HepG2 (cell line): ENCODE data around the gene TPP2. TPM values are rescaled to one million over a fixed set of nuclear protein-coding genes. Genes with fewer than 3 reads are reported as not detected.

Experiments used
- E2F1 ChIP-seq: sonication (generic); formaldehyde crosslinking; IDR thresholded peaks from 2 replicates; pipeline ENCODE4 v1.5.0; 2020; ENCODE audit warnings: missing genetic modification reagents
- KIAA2018 ChIP-seq: sonication (generic); formaldehyde crosslinking; IDR thresholded peaks from 2 replicates; pipeline ENCODE4 v1.5.0; 2020; ENCODE audit warnings: mild to moderate bottlenecking, missing genetic modification reagents, borderline replicate concordance
- REXO4 ChIP-seq: sonication (generic); formaldehyde crosslinking; IDR thresholded peaks from 2 replicates; pipeline ENCODE4 v1.8.0; 2022; ENCODE audit warnings: missing genetic modification reagents, mild to moderate bottlenecking, borderline replicate concordance
- SKI ChIP-seq: fragments of 450-650 bp; IDR thresholded peaks from one replicate; pipeline ENCODE4 v1.6.1; 2018; ENCODE audit warnings: mild to moderate bottlenecking; ENCODE audit not compliant: partially characterized antibody
- SNAPC2 ChIP-seq: sonication (generic); formaldehyde crosslinking; IDR thresholded peaks from 2 replicates; pipeline ENCODE4 v1.8.1; 2022; ENCODE audit warnings: mild to moderate bottlenecking, missing genetic modification reagents
- SNRNP70 ChIP-seq: fragments of 200-400 bp; formaldehyde crosslinking; IDR thresholded peaks from 2 replicates; pipeline ENCODE4 v1.6.1; 2017; ENCODE audit warnings: mild to moderate bottlenecking, low read depth, low read length, moderate library complexity
- SP1 ChIP-seq, 2 experiments: fragments of 450-650 bp in 1 of 2; sonication (generic) in 1 of 2; formaldehyde crosslinking in 1 of 2; IDR thresholded peaks; 2 replicates each; pipeline versions ENCODE4 v1.4.0 to v1.6.1; 2016 to 2020; ENCODE audit warnings: missing genetic modification reagents in 1 of 2
- TFAP4 ChIP-seq: sonication (generic); IDR thresholded peaks from 2 replicates; pipeline ENCODE4 v1.6.1; 2016; ENCODE audit warnings: low read depth, borderline replicate concordance
- THAP11 ChIP-seq: IDR thresholded peaks from 2 replicates; pipeline ENCODE4 v1.6.1; 2016; ENCODE audit warnings: missing biosample characterization, missing genetic modification reagents
- ZBTB25 ChIP-seq: IDR thresholded peaks from 2 replicates; pipeline ENCODE4 v1.6.1; 2018; ENCODE audit warnings: missing genetic modification reagents
- polyA plus RNA-seq, 8 experiments: library from polyadenylated mRNA; depleted of rRNA in 3 of 8; stranded (reverse) in 7 of 8; unstranded in 1 of 8; fragments of >200 nt; fragmentation: Illumina TruSeq in 4 of 8; extraction: Trizol in 4 of 8; gene quantifications; 2 replicates each; pipeline versions ENCODE4 v1.2.1 to v1.2.3, GENCODE V29; 2011 to 2016; ENCODE audit warnings: low read depth in 4 of 8, missing spikeins in 1 of 8, mixed read lengths in 1 of 8; ENCODE audit not compliant: insufficient read depth in 1 of 8
- total RNA-seq, 5 experiments: library from RNA; depleted of rRNA; stranded (reverse); fragments of >200 nt; fragmentation: Illumina TruSeq; extraction: Trizol; gene quantifications; 2 replicates each; pipeline ENCODE4 v1.2.3, GENCODE V29; 2016; ENCODE audit warnings: low read depth in 1 of 5
- TF ChIP-seq, protein P1 (sequence below): sonication (generic); formaldehyde crosslinking; IDR thresholded peaks from 2 replicates; pipeline ENCODE4 v1.4.0; 2020; ENCODE audit warnings: missing genetic modification reagents, borderline replicate concordance

TPP2 gene
- total and polyA plus RNA-seq, 2 of the 13 experiments (the other 11 are each of a cell fraction or from before 2014, with no cell fraction given) = 16.4 to 52.1 TPM

DNA sequence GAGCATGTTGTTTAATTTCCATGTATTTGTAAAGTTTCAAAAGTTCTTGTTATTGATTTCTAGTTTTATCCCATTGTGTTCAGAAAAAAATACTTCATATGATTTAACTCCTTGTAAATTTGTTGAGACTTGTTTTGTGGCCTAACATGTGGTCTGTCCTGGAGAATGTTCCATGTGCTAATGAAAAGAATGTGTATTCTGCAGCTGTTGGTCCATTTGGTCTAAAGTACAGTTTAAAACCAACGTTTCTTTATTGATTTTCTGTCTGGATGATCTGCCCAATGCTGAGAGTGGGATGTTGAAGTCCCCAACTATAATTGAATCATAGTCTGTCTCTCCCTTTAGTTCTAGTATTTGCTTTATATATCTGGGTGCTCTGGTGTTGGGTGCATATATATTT, 34.9 kb upstream of the TPP2 start (continued):
- TF ChIP-seq KIAA2018 (CRISPR knock-in tag) = no peak
- no peak for TF ChIP-seq SKI
- TF ChIP-seq TFAP4 = peak; percentile 63
- no peak for TF ChIP-seq REXO4
- no peak for TF ChIP-seq SNAPC2 (CRISPR knock-in tag)
- 0 out of 2 replicates have a peak, but pooled peaks have one; percentile 25 for TF ChIP-seq THAP11
- no peak for TF ChIP-seq E2F1
- no peak for TF ChIP-seq ZBTB25 (CRISPR knock-in tag)
- TF ChIP-seq SNRNP70 = no peak
- TF ChIP-seq, protein P1, sequence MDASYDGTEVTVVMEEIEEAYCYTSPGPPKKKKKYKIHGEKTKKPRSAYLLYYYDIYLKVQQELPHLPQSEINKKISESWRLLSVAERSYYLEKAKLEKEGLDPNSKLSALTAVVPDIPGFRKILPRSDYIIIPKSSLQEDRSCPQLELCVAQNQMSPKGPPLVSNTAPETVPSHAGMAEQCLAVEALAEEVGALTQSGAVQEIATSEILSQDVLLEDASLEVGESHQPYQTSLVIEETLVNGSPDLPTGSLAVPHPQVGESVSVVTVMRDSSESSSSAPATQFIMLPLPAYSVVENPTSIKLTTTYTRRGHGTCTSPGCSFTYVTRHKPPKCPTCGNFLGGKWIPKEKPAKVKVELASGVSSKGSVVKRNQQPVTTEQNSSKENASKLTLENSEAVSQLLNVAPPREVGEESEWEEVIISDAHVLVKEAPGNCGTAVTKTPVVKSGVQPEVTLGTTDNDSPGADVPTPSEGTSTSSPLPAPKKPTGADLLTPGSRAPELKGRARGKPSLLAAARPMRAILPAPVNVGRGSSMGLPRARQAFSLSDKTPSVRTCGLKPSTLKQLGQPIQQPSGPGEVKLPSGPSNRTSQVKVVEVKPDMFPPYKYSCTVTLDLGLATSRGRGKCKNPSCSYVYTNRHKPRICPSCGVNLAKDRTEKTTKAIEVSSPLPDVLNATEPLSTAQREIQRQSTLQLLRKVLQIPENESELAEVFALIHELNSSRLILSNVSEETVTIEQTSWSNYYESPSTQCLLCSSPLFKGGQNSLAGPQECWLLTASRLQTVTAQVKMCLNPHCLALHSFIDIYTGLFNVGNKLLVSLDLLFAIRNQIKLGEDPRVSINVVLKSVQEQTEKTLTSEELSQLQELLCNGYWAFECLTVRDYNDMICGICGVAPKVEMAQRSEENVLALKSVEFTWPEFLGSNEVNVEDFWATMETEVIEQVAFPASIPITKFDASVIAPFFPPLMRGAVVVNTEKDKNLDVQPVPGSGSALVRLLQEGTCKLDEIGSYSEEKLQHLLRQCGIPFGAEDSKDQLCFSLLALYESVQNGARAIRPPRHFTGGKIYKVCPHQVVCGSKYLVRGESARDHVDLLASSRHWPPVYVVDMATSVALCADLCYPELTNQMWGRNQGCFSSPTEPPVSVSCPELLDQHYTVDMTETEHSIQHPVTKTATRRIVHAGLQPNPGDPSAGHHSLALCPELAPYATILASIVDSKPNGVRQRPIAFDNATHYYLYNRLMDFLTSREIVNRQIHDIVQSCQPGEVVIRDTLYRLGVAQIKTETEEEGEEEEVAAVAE (CRISPR knock-in tag) = no peak
- TF ChIP-seq SP1 (IDR thresholded peaks at IDR 0.05) = no peak
- no peak for TF ChIP-seq SP1 (CRISPR knock-in tag; IDR thresholded peaks at IDR 0.05)
